Posterior vena cava (tissue), 2 donors: Measurements from ENCODE around the gene KIF19. TPM values are rescaled to one million over a fixed set of nuclear protein-coding genes. Genes with fewer than 3 reads are reported as not detected.

Source experiments
- DNase-seq: peaks from one replicate; pipeline ENCODE4 v3.0.0-alpha.2; 2020; ENCODE audit warnings: low spot score
- intact Hi-C, 2 donors: fragments of 100-400 bp; cut with DNase I; formaldehyde crosslinking; loops; one replicate each; pipeline versions ENCODE4 v1.14.1 to v1.14.2; 2022 to 2023
- total RNA-seq, 2 donors: library from RNA; stranded (reverse); fragmentation: NEBNext Ultra II Directional; extraction: Animal tissue kit (Norgen Biotek cat#: 25700); gene quantifications; one replicate each; pipeline ENCODE4 v1.2.1, GENCODE V29; 2021
- donor health status: DM: yes; HTN: yes; CAD: no.
- donor health status: DM: yes; HTN: yes; CAD: no.

Gene KIF19
- total RNA-seq, 2 donors from 2014 or later = 1.4 to 2.3 TPM

GRCh38 chr17:74298778-74299177 lies 27.2 kb upstream of the KIF19 start:
- no peak for DNase-seq
- intact Hi-C loops = loop anchor here in 1 of 2 donors (5.0 kb wide), 1 partner anchor 786 kb away; no protein-coding TSS in a partner anchor

GRCh38 chr17:74299226-74300009 lies 26.6 kb upstream of the KIF19 start:
- no peak for DNase-seq
- intact Hi-C loops = loop anchor here in 1 of 2 donors (5.0 kb wide), 1 partner anchor 787 kb away; no protein-coding TSS in a partner anchor

- DNase-seq = no peak
- intact Hi-C loops = no loop called here
Observed at GRCh38 chr17:74303305-74303704, 22.7 kb upstream of the KIF19 start.

- intact Hi-C loops = no loop called here
- DNase-seq = no peak
Observed at GRCh38 chr17:74304184-74304583, 21.8 kb upstream of the KIF19 start.

GRCh38 chr17:74305865-74306654 lies 20.0 kb upstream of the KIF19 start:
- no peak for DNase-seq
- intact Hi-C loops = no loop called here

GRCh38 chr17:74307984-74308773 lies 17.8 kb upstream of the KIF19 start:
- intact Hi-C loops = no loop called here

GRCh38 chr17:74309902-74310301 lies 16.1 kb upstream of the KIF19 start:
- DNase-seq = no peak
- intact Hi-C loops = no loop called here

More at GRCh38 chr17:74307984-74308773, 17.8 kb upstream of the KIF19 start:
- DNase-seq = no peak

GRCh38 chr17:74314877-74315276 lies 11.1 kb upstream of the KIF19 start:
- DNase-seq = no peak
- intact Hi-C loops = no loop called here

GRCh38 chr17:74316220-74316619 lies 9.8 kb upstream of the KIF19 start:
- intact Hi-C loops = no loop called here
- no peak for DNase-seq

GRCh38 chr17:74317071-74317470 lies 9.0 kb upstream of the KIF19 start:
- intact Hi-C loops = no loop called here
- no peak for DNase-seq

GRCh38 chr17:74318391-74318790 lies 7.6 kb upstream of the KIF19 start:
- intact Hi-C loops = no loop called here
- no peak for DNase-seq

GRCh38 chr17:74324521-74324920 lies 1.5 kb upstream of the KIF19 start:
- intact Hi-C loops = no loop called here

GRCh38 chr17:74325376-74325742 lies 667 bp upstream of the KIF19 start:
- intact Hi-C loops = no loop called here
- DNase-seq = no peak

More at GRCh38 chr17:74324521-74324920, 1.5 kb upstream of the KIF19 start:
- DNase-seq = no peak

GRCh38 chr17:74326506-74326905 lies 480 bp downstream of the KIF19 start:
- intact Hi-C loops = no loop called here
- no peak for DNase-seq

- intact Hi-C loops = no loop called here
- no peak for DNase-seq
Observed at GRCh38 chr17:74328487-74328886, 2.5 kb downstream of the KIF19 start.

GRCh38 chr17:74329378-74329777 lies 3.4 kb downstream of the KIF19 start:
- no peak for DNase-seq
- intact Hi-C loops = no loop called here

GRCh38 chr17:74330446-74330845 lies 4.4 kb downstream of the KIF19 start:
- DNase-seq = no peak
- intact Hi-C loops = no loop called here

GRCh38 chr17:74332017-74332650 lies 6.1 kb downstream of the KIF19 start:
- intact Hi-C loops = no loop called here
- no peak for DNase-seq

GRCh38 chr17:74332763-74333283 lies 6.8 kb downstream of the KIF19 start:
- intact Hi-C loops = no loop called here
- no peak for DNase-seq
